Fibroblast of lung (primary cell): Measurements from ENCODE around the gene ART3. TPM values are rescaled to one million over a fixed set of nuclear protein-coding genes. Genes with fewer than 3 reads are reported as not detected.

ENCODE experiments used
- DNase-seq, 2 donors: peaks; one replicate each; pipeline versions ENCODE4 v3.0.0 to v3.0.0-alpha.2; 2010; ENCODE audit warnings: low read depth in 2 of 2
- H2AFZ ChIP-seq: 2 replicates; pipeline ENCODE4 v1.5.1; 2012; ENCODE audit warnings: low read length, control low read depth, inconsistent platforms
- H3K27ac ChIP-seq: 2 replicates; pipeline ENCODE4 v1.5.1; 2011; ENCODE audit warnings: low read length, control low read depth; ENCODE audit not compliant: insufficient read depth
- H3K27me3 ChIP-seq: 2 replicates; pipeline ENCODE4 v1.5.1; 2011; ENCODE audit warnings: mild to moderate bottlenecking, low read length; ENCODE audit not compliant: control insufficient read depth, insufficient read depth
- H3K36me3 ChIP-seq: 2 replicates; pipeline ENCODE4 v1.5.1; 2011; ENCODE audit warnings: low read length; ENCODE audit not compliant: control insufficient read depth, insufficient read depth
- H3K4me1 ChIP-seq: 2 replicates; pipeline ENCODE4 v1.5.1; 2011; ENCODE audit warnings: low read length; ENCODE audit not compliant: control insufficient read depth, insufficient read depth; ENCODE audit errors: extremely low read depth
- H3K4me2 ChIP-seq: 2 replicates; pipeline ENCODE4 v1.5.1; 2011; ENCODE audit warnings: low read length, control low read depth; ENCODE audit not compliant: insufficient read depth; ENCODE audit errors: extremely low read depth
- H3K4me3 ChIP-seq, 4 experiments: fragments of 200-600 bp in 1 of 4; sonication (generic) in 1 of 4; replicated peaks in 1 of 4; 2 replicates each; pipeline ENCODE4 v1.5.1; 2011 to 2016; ENCODE audit warnings: low read length in 4 of 4, low read depth in 3 of 4, mild to moderate bottlenecking in 3 of 4, control low read depth in 2 of 4, inconsistent platforms in 1 of 4, mixed read lengths in 1 of 4; ENCODE audit not compliant: insufficient read depth in 1 of 4; ENCODE audit errors: control extremely low read depth in 1 of 4
- H3K79me2 ChIP-seq: 2 replicates; pipeline ENCODE4 v1.5.1; 2012; ENCODE audit warnings: mild to moderate bottlenecking, low read length, inconsistent platforms; ENCODE audit not compliant: control insufficient read depth, insufficient read depth
- H3K9ac ChIP-seq: 2 replicates; pipeline ENCODE4 v1.5.1; 2011; ENCODE audit warnings: mild to moderate bottlenecking, low read length, control low read depth; ENCODE audit not compliant: insufficient read depth
- H3K9me3 ChIP-seq: 2 replicates; pipeline ENCODE4 v1.5.1; 2012; ENCODE audit warnings: low read depth, low read length; ENCODE audit not compliant: control insufficient read depth, insufficient read depth
- H4K20me1 ChIP-seq: 2 replicates; pipeline ENCODE4 v1.5.1; 2011; ENCODE audit warnings: low read length; ENCODE audit not compliant: control insufficient read depth, insufficient read depth; ENCODE audit errors: extremely low read depth
- EZH2 ChIP-seq: IDR thresholded peaks from 2 replicates; pipeline ENCODE4 v1.5.1; 2012; ENCODE audit warnings: low read length, control low read depth, mild to moderate bottlenecking; ENCODE audit errors: missing control alignments
- polyA plus RNA-seq, 2 donors: library from polyadenylated mRNA; depleted of rRNA in 1 of 2; stranded (reverse) in 1 of 2; unstranded in 1 of 2; fragments of >200 nt; gene quantifications; 2 replicates each; pipeline ENCODE4 v1.2.1, GENCODE V29; 2011 to 2012; ENCODE audit warnings: missing spikeins in 1 of 2
- total RNA-seq: library from RNA; depleted of rRNA; stranded (reverse); fragments of >200 nt; gene quantifications from 2 replicates; pipeline ENCODE4 v1.2.1, GENCODE V29; 2014
- TF ChIP-seq, protein P1 (sequence below), 2 donors: IDR thresholded peaks in 1 of 2; conservative IDR thresholded peaks in 1 of 2; 1 replicate in 1 of 2; 2 replicates in 1 of 2; pipeline ENCODE4 v1.5.1; 2011 to 2012; ENCODE audit warnings: low read length in 2 of 2, control low read depth in 1 of 2, inconsistent platforms in 1 of 2, low read depth in 1 of 2, mild to moderate bottlenecking in 1 of 2

ART3 gene
- total and polyA plus RNA-seq, 2 donors (not counting 1 experiment from before 2014, with no cell fraction given), result 0.27 TPM; not detected in 1

GRCh38 chr4:76058888-76059426, 15.6 kb upstream of the ART3 start:
- H3K27ac ChIP-seq, result no peak overlapping the region
- H3K4me2 ChIP-seq, result no peak overlapping the region
- H2AFZ ChIP-seq, result no peak overlapping the region
- no peaks in the 10 kb centered on the region for H3K36me3 ChIP-seq
- H3K79me2 ChIP-seq, result no peaks in the 10 kb centered on the region
- H3K4me1 ChIP-seq, result no peaks in the 10 kb centered on the region
- H3K9me3 ChIP-seq, result no peaks in the 10 kb centered on the region
- peaks cover 7% of the 10 kb centered on the region for H3K27me3 ChIP-seq
- H4K20me1 ChIP-seq, result no peaks in the 10 kb centered on the region
- no peak for DNase-seq
- H3K4me3 ChIP-seq, result no peak overlapping the region
- TF ChIP-seq, protein P1, sequence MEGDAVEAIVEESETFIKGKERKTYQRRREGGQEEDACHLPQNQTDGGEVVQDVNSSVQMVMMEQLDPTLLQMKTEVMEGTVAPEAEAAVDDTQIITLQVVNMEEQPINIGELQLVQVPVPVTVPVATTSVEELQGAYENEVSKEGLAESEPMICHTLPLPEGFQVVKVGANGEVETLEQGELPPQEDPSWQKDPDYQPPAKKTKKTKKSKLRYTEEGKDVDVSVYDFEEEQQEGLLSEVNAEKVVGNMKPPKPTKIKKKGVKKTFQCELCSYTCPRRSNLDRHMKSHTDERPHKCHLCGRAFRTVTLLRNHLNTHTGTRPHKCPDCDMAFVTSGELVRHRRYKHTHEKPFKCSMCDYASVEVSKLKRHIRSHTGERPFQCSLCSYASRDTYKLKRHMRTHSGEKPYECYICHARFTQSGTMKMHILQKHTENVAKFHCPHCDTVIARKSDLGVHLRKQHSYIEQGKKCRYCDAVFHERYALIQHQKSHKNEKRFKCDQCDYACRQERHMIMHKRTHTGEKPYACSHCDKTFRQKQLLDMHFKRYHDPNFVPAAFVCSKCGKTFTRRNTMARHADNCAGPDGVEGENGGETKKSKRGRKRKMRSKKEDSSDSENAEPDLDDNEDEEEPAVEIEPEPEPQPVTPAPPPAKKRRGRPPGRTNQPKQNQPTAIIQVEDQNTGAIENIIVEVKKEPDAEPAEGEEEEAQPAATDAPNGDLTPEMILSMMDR (conservative IDR thresholded peaks at IDR 0.05 in 1 of 2, IDR thresholded peaks at IDR 0.05 in 1 of 2; ENCODE audit: low read depth in 1 of 2, low read length in 2 of 2), result no peak
- TF ChIP-seq EZH2, result no peak
- no peak overlapping the region for H3K9ac ChIP-seq

GRCh38 chr4:76059750-76060149, 14.8 kb upstream of the ART3 start:
- Histone ChIP-seq H4K20me1 (no peaks in the 10 kb centered on the region), H3K4me2 (no peak overlapping the region), H2AFZ (no peak overlapping the region), H3K9ac (no peak overlapping the region), H3K4me1 (no peaks in the 10 kb centered on the region), H3K27me3 (peaks cover 7% of the 10 kb centered on the region), H3K36me3 (no peaks in the 10 kb centered on the region), H3K79me2 (no peaks in the 10 kb centered on the region), H3K27ac (no peak overlapping the region), H3K9me3 (no peaks in the 10 kb centered on the region), H3K4me3 (no peak overlapping the region)
- DNase-seq, result peak in 1 of 2 donors; percentile 17
- TF ChIP-seq EZH2, result no peak
- TF ChIP-seq, protein P1 (conservative IDR thresholded peaks at IDR 0.05 in 1 of 2, IDR thresholded peaks at IDR 0.05 in 1 of 2; ENCODE audit: low read depth in 1 of 2, low read length in 2 of 2), result no peak

DNA sequence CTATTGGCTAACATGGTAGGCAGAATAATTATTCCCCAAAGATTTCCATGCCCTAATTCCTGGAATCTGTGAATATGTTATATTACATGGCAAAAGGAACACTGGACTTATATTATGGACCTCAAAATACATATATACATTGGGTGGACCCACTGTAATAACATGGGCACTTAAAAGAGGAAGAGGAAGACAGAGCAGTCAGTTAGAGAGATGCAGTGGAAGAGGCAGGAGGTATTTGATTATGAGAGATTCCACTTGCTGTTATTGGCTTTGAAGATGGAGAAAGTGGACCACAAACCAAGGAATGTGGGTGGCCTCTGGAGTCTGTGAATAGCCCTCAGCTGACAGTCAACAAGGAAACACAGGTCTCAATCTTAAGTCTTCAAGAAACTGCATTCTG, 14.0 kb upstream of the ART3 start:
- DNase-seq, result no peak
- H3K36me3 ChIP-seq, result no peaks in the 10 kb centered on the region

More for the DNA sequence above, 14.0 kb upstream of the ART3 start:
- H3K79me2 ChIP-seq, result no peaks in the 10 kb centered on the region
- TF ChIP-seq EZH2, result no peak
- TF ChIP-seq, protein P1 (conservative IDR thresholded peaks at IDR 0.05 in 1 of 2, IDR thresholded peaks at IDR 0.05 in 1 of 2; ENCODE audit: low read depth in 1 of 2, low read length in 2 of 2), result no peak
- H3K4me3 ChIP-seq, result no peak overlapping the region
- no peaks in the 10 kb centered on the region for H3K4me1 ChIP-seq
- no peaks in the 10 kb centered on the region for H3K27me3 ChIP-seq
- no peak overlapping the region for H3K9ac ChIP-seq
- no peak overlapping the region for H3K4me2 ChIP-seq
- H3K9me3 ChIP-seq, result no peaks in the 10 kb centered on the region
- no peak overlapping the region for H3K27ac ChIP-seq
- no peaks in the 10 kb centered on the region for H4K20me1 ChIP-seq
- no peak overlapping the region for H2AFZ ChIP-seq
